PFSK-1 (cell line): ENCODE data around the gene STK39.

Experiments used
- FOXP2 ChIP-seq: optimal IDR thresholded peaks from 2 replicates; pipeline ENCODE3; 2011; ENCODE audit warnings: borderline replicate concordance, control low read depth, inconsistent platforms; ENCODE audit not compliant: insufficient read depth; ENCODE audit errors: extremely low read length, extremely low read depth
- POLR2AphosphoS5 ChIP-seq: IDR thresholded peaks from 2 replicates; pipeline ENCODE4 v1.6.1; 2012; ENCODE audit warnings: low read depth, mild to moderate bottlenecking, control low read depth, low read length, moderate library complexity
- SIN3A ChIP-seq: IDR thresholded peaks from 2 replicates; pipeline ENCODE4 v1.6.1; 2012; ENCODE audit warnings: mild to moderate bottlenecking, low read length, moderate library complexity, borderline replicate concordance; ENCODE audit not compliant: insufficient read depth
- TAF1 ChIP-seq: IDR thresholded peaks from 2 replicates; pipeline ENCODE4 v1.6.1; 2012; ENCODE audit warnings: low read length, control low read depth, borderline replicate concordance; ENCODE audit not compliant: insufficient read depth
- TF ChIP-seq, protein P1 (sequence below), 2 experiments: IDR thresholded peaks; 2 replicates each; pipeline versions ENCODE4 v1.6.1 to v1.8.0; 2011 to 2012; ENCODE audit warnings: low read depth in 2 of 2, low read length in 2 of 2, control low read depth in 1 of 2, inconsistent platforms in 1 of 2, mild to moderate bottlenecking in 1 of 2, moderate library complexity in 1 of 2; ENCODE audit not compliant: insufficient read depth in 1 of 2

The STK39 gene

DNA sequence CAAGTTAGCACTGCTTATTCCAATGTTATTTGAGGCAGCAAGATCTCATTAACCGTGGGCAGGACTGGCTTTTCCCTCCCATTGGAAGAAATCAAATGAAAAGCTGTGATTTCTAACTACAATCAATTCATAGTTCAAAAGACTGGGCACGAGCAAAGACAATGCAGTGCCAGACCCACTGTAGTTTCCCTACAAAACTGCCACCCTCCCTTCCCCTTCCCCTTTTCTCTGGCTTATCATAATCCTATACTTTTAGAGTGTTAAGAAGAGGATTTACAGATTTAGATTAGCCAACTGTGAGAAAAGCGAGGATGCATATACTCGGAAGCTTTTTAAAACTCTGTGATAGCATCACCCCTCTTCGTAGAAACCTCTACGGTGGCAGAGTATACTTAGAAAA lies 260.4 kb downstream of the STK39 start:
- TF ChIP-seq, protein P1, sequence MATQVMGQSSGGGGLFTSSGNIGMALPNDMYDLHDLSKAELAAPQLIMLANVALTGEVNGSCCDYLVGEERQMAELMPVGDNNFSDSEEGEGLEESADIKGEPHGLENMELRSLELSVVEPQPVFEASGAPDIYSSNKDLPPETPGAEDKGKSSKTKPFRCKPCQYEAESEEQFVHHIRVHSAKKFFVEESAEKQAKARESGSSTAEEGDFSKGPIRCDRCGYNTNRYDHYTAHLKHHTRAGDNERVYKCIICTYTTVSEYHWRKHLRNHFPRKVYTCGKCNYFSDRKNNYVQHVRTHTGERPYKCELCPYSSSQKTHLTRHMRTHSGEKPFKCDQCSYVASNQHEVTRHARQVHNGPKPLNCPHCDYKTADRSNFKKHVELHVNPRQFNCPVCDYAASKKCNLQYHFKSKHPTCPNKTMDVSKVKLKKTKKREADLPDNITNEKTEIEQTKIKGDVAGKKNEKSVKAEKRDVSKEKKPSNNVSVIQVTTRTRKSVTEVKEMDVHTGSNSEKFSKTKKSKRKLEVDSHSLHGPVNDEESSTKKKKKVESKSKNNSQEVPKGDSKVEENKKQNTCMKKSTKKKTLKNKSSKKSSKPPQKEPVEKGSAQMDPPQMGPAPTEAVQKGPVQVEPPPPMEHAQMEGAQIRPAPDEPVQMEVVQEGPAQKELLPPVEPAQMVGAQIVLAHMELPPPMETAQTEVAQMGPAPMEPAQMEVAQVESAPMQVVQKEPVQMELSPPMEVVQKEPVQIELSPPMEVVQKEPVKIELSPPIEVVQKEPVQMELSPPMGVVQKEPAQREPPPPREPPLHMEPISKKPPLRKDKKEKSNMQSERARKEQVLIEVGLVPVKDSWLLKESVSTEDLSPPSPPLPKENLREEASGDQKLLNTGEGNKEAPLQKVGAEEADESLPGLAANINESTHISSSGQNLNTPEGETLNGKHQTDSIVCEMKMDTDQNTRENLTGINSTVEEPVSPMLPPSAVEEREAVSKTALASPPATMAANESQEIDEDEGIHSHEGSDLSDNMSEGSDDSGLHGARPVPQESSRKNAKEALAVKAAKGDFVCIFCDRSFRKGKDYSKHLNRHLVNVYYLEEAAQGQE (IDR thresholded peaks at IDR 0.05; ENCODE audit: insufficient read depth in 1 of 2, low read depth in 2 of 2, low read length in 2 of 2), result no peak
- TF ChIP-seq FOXP2, result no peak
- no peak for TF ChIP-seq POLR2AphosphoS5
- no peak for TF ChIP-seq SIN3A
- no peak for TF ChIP-seq TAF1

DNA sequence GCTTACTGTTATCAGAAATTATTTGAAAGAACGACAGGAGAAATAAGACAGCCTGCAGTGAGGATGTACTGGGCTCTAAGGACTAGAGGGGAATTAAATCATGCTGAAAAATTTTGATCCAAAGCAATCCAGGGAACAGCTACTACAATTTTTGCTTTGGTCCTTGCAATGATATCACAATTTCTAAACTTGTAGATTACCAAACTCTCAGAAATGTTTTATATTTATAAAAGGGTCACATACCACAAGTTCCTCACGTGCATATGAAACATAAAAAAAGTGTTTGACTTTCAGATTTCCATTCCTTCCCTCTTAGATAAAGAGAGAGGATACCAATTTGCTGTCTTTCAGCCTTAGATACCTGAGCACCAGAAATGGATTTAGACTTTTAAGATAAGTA lies 261.2 kb downstream of the STK39 start:
- TF ChIP-seq SIN3A (no peak), FOXP2 (no peak), POLR2AphosphoS5 (no peak), TAF1 (no peak)
- TF ChIP-seq, protein P1 (IDR thresholded peaks at IDR 0.05; ENCODE audit: insufficient read depth in 1 of 2, low read depth in 2 of 2, low read length in 2 of 2), result no peak

DNA sequence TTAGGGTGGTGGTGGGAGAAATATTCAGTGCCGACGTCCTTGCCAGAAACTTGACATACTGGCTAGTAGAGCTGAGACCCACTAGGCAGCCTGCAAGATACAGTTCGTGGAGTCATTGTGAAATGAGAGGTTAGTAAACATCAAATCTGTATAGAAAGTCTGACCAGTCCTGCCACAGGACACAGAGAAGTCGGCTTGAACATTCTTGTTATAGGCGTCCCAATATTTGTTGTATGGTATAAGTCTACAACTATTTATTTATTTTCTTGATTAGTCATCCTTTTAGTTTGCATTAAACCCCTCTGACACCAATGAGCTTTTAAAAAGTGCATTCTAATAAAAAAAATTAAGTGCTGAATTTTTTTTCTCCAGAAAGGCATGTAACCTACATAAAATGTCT lies 265.4 kb downstream of the STK39 start:
- TF ChIP-seq POLR2AphosphoS5 (no peak), SIN3A (no peak), TAF1 (no peak), FOXP2 (no peak)
- TF ChIP-seq, protein P1 (IDR thresholded peaks at IDR 0.05; ENCODE audit: insufficient read depth in 1 of 2, low read depth in 2 of 2, low read length in 2 of 2), result no peak

DNA sequence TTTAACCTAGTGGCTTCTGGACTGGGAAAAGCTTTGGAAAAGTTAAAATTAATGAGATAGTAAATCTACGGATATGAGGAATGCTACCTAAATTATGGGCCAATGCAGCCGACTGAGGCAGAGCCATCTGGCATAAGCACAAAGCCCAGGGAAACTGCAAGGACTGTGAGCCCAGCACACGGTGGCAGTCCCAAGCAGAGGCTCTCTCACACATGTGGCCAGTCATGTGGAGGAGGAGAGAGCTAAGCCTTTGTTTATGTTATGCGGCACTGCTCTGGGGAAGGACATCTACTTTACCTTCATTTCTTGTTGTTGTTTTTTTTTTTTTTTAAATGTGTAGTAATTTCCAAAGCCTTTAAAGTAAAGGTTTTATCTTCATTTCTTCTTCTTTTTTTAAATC lies 267.0 kb downstream of the STK39 start:
- no peak for TF ChIP-seq SIN3A
- no peak for TF ChIP-seq TAF1
- TF ChIP-seq POLR2AphosphoS5, result no peak
- TF ChIP-seq, protein P1 (IDR thresholded peaks at IDR 0.05; ENCODE audit: insufficient read depth in 1 of 2, low read depth in 2 of 2, low read length in 2 of 2), result no peak
- no peak for TF ChIP-seq FOXP2

DNA sequence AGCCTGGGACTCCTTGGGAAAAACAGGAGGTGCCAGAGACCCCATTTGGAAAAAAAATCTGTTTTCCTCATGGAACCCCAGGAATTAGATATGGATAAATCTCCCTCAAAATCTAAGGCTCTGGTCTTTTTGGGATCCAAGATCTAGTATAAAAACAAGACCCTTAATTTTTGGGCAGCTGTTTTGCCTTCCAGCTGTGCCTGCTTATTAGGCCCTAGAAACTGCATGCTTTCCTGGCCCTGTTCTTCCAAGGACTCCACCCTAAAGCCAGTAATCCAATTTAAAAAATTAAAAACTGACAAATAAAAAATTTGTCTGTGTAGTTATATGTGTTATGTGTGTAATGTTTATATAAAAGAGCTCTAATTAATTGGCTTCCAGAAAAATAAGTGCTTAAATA lies 274.6 kb downstream of the STK39 start:
- TF ChIP-seq POLR2AphosphoS5 (no peak), TAF1 (no peak)
- TF ChIP-seq, protein P1 (IDR thresholded peaks at IDR 0.05; ENCODE audit: insufficient read depth in 1 of 2, low read depth in 2 of 2, low read length in 2 of 2), result no peak
